ENCODE measurements around the gene CCDC92B. TPM values are rescaled to one million over a fixed set of nuclear protein-coding genes. Genes with fewer than 3 reads are reported as not detected.

Gene CCDC92B
- total RNA-seq, 2 donors from 2014 or later = 0.14 TPM; not detected in 1

DNA sequence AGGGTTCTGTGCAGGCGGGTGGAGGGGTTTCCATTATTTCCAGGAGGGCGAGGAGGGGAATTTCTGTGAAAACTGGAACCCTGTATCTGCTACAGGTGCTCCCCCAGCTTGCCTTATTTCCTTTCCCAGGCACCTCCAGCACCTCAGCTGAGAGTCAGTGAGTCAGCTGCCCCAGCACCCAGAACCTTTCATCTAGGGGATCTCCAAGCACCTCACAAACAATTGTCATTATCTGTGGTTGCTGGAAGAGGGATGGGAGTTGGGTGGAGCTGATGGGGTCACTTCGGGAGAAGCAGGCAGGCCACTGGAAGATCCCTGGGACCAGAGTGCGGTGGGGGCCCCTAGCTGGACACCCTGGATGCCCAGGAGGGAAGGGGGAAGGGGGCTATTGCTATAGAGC, 27.8 kb downstream of the CCDC92B start:
- ATAC-seq (ENCODE audit: insufficient number of reproducible peaks, low FRiP score, low read depth) (no peak), DNase-seq (ENCODE audit: low spot score) (no peak)
- TF ChIP-seq, protein P1, sequence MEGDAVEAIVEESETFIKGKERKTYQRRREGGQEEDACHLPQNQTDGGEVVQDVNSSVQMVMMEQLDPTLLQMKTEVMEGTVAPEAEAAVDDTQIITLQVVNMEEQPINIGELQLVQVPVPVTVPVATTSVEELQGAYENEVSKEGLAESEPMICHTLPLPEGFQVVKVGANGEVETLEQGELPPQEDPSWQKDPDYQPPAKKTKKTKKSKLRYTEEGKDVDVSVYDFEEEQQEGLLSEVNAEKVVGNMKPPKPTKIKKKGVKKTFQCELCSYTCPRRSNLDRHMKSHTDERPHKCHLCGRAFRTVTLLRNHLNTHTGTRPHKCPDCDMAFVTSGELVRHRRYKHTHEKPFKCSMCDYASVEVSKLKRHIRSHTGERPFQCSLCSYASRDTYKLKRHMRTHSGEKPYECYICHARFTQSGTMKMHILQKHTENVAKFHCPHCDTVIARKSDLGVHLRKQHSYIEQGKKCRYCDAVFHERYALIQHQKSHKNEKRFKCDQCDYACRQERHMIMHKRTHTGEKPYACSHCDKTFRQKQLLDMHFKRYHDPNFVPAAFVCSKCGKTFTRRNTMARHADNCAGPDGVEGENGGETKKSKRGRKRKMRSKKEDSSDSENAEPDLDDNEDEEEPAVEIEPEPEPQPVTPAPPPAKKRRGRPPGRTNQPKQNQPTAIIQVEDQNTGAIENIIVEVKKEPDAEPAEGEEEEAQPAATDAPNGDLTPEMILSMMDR (IDR thresholded peaks at IDR 0.05) = no peak
- H3K9me3 ChIP-seq = no peaks in the 10 kb centered on the region
- H3K4me1 ChIP-seq (ENCODE audit: control insufficient read depth in 1 of 2, low read depth in 2 of 2) = peaks cover 3 to 4% of the 10 kb centered on the region in 2 donors
- no peak overlapping the region for H3K4me3 ChIP-seq
- no peaks in the 10 kb centered on the region for H3K27me3 ChIP-seq (replicated peaks; ENCODE audit: insufficient read depth)
- H3K27ac ChIP-seq = no peak overlapping the region
- no peaks in the 10 kb centered on the region for H3K36me3 ChIP-seq

DNA sequence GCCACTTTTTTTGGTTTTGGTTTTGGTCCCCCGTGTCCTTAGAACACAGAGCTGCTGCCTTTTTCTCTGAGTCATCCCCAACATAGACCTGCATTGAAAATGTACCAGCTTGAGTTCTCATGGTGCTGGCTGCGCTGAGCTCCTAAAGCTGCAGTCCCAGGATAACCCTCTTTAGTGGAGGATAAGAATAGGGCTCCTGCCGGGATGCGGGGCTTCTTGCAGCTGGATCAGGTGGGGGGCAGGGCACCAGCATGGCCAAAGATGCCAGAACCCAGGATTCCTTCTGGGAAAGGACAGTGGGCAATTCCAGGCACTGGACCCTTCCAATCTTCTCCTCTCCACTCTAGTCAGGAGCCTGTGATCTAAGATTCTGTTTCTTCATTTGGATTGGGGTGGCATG, 29.6 kb downstream of the CCDC92B start:
- H3K9me3 ChIP-seq = no peaks in the 10 kb centered on the region
- no peak for DNase-seq (ENCODE audit: low spot score)
- peaks cover 2 to 4% of the 10 kb centered on the region in 2 donors for H3K4me1 ChIP-seq (ENCODE audit: control insufficient read depth in 1 of 2, low read depth in 2 of 2)
- no peak for ATAC-seq (ENCODE audit: insufficient number of reproducible peaks, low FRiP score, low read depth)
- no peak overlapping the region for H3K27ac ChIP-seq
- TF ChIP-seq, protein P1 (IDR thresholded peaks at IDR 0.05) = no peak
- no peaks in the 10 kb centered on the region for H3K27me3 ChIP-seq (replicated peaks; ENCODE audit: insufficient read depth)
- no peak overlapping the region for H3K4me3 ChIP-seq
- H3K36me3 ChIP-seq = no peaks in the 10 kb centered on the region

DNA sequence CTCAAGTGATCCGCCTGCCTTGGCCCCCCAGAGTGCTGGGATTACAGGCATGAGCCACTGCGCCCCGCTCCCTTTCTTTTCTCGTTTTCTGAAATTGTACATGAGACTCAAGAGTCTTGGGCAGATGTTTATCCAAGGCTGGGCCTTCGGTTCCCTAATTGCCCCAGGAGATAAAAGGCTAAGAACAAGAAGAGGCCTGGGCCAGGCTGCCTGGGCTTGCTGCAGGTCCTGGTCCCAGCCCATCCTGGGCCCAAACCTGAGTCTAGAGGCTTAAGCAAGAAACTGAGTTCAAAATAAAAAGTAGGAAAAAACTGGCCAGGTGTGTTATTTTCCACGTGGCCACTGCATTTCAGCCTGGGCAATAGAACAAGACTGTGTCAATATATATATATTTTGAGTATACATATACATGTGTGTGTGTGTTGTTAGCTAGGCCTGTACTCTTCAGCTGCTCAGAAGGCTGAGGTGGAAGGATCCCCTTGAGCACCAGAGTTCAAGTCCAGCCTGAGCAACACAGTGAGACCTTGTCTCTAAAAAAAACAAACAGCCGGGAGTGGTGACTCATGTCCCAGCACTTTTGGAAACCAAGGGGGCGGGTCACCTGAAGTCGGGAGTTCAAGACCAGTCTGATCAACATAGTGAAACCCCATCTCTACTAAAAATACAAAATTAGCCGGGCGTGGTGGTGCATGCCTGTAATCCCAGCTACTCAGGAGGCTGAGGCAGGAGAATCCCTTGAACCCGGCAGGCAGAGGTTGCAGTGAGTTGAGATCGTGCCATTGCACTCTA, 31.1 kb downstream of the CCDC92B start:
- no peak for ATAC-seq (ENCODE audit: insufficient number of reproducible peaks, low FRiP score, low read depth)
- DNase-seq (ENCODE audit: low spot score) = no peak
- Histone ChIP-seq H3K27ac (no peak overlapping the region), H3K4me3 (no peak overlapping the region), H3K27me3 (replicated peaks; ENCODE audit: insufficient read depth) (no peaks in the 10 kb centered on the region), H3K36me3 (no peaks in the 10 kb centered on the region), H3K4me1 (ENCODE audit: control insufficient read depth in 1 of 2, low read depth in 2 of 2) (no peaks in the 10 kb centered on the region), H3K9me3 (no peaks in the 10 kb centered on the region)
- TF ChIP-seq, protein P1 (IDR thresholded peaks at IDR 0.05) = no peak

DNA sequence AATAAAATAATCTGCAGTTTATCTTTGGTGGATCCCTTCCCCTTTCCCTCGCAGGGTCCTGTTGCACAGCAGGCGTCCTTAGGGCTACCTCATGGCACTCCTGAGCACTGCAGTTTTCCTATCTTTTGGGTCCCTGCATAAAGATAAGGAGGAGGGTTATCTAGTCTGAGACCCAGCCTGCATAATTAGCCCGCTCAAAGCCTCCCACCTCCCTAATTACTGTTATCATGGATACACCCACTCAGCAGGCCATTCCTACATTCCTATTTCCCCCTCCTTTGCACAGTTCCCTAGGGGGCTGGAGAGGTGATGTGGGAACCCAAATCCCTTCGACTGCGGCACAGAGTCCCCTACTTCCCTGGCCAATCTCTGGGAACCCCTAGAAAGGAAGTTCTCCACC, 32.8 kb downstream of the CCDC92B start:
- TF ChIP-seq, protein P1 (IDR thresholded peaks at IDR 0.05) = no peak
- Histone ChIP-seq H3K9me3 (no peaks in the 10 kb centered on the region), H3K4me1 (ENCODE audit: control insufficient read depth in 1 of 2, low read depth in 2 of 2) (peaks cover 6 to 7% of the 10 kb centered on the region in 2 donors), H3K27ac (no peak overlapping the region), H3K27me3 (replicated peaks; ENCODE audit: insufficient read depth) (no peaks in the 10 kb centered on the region), H3K4me3 (no peak overlapping the region), H3K36me3 (no peaks in the 10 kb centered on the region)
- ATAC-seq (ENCODE audit: insufficient number of reproducible peaks, low FRiP score, low read depth) = no peak
- DNase-seq (ENCODE audit: low spot score) = no peak

DNA sequence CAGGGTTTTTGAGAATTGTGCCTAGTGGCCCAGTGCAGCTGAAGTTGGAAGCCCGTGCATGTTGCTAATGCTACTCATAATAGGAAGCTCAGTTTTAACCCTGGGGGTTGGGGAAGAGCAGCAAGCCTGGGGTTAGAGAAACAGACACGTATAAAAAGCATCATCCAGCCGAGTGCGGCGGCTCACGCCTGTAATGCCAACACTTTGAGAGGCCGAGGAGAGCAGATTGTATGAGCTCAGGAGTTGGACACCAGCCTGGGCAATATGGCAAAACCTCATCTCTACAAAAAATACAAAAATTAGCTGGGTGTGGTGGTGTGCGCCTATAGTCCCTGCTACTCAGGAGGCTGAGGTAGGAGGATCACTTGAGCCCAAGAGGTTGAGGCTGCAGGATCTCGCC, 35.6 kb downstream of the CCDC92B start:
- Histone ChIP-seq H3K4me1 (ENCODE audit: control insufficient read depth in 1 of 2, low read depth in 2 of 2) (peaks cover 23 to 29% of the 10 kb centered on the region in 2 donors), H3K36me3 (no peaks in the 10 kb centered on the region), H3K27me3 (replicated peaks; ENCODE audit: insufficient read depth) (no peaks in the 10 kb centered on the region), H3K27ac (no peak overlapping the region), H3K4me3 (no peak overlapping the region), H3K9me3 (no peaks in the 10 kb centered on the region)
- DNase-seq (ENCODE audit: low spot score) (no peak), ATAC-seq (ENCODE audit: insufficient number of reproducible peaks, low FRiP score, low read depth) (no peak)
- TF ChIP-seq, protein P1 (IDR thresholded peaks at IDR 0.05) = no peak
